Measurements from ENCODE around the gene TMEM39A.

- TF ChIP-seq CTCF (IDR thresholded peaks at IDR 0.05; ENCODE audit: extremely low read depth in 1 of 2, insufficient read depth in 1 of 2, low read depth in 1 of 2, low read length in 2 of 2), result no peak
- TF ChIP-seq EZH2 (IDR thresholded peaks at IDR 0.05; ENCODE audit: borderline replicate concordance, low read depth, low read length, severe bottlenecking), result no peak
- no peak for TF ChIP-seq MAX (IDR thresholded peaks at IDR 0.05; ENCODE audit: insufficient read depth, insufficient read length)
- TF ChIP-seq MYC (IDR thresholded peaks at IDR 0.05; ENCODE audit: low read depth, low read length), result no peak
- TF ChIP-seq POLR2A (IDR thresholded peaks at IDR 0.05; ENCODE audit: low read depth, low read length), result no peak
- no peak for TF ChIP-seq JUN (IDR thresholded peaks at IDR 0.05; ENCODE audit: borderline replicate concordance, insufficient read depth, insufficient read length, low read depth)
- no peak for TF ChIP-seq POLR2AphosphoS5 (IDR thresholded peaks at IDR 0.05; ENCODE audit: insufficient read depth, low read depth, low read length)
- TF ChIP-seq GATA2 (IDR thresholded peaks at IDR 0.05; ENCODE audit: insufficient read depth, insufficient read length, low read depth, low read length), result no peak
These were observed 36.9 kb upstream of the TMEM39A start for GRCh38 chr3:119500265-119500664.

Data from endothelial cell of umbilical vein (primary cell).